DND-41 (cell line): ENCODE results near the gene SENP6.

Experiments
- EZH2 ChIP-seq: IDR thresholded peaks from 3 replicates; pipeline ENCODE4 v1.6.1; 2012; ENCODE audit warnings: borderline replicate concordance, low read depth, mild to moderate bottlenecking, moderate library complexity, low read length, inconsistent platforms; ENCODE audit not compliant: severe bottlenecking
- TF ChIP-seq, protein P1 (sequence below): IDR thresholded peaks from 2 replicates; pipeline ENCODE4 v1.5.1; 2012; ENCODE audit warnings: borderline replicate concordance, low read length, moderate library complexity, mild to moderate bottlenecking; ENCODE audit not compliant: poor library complexity, severe bottlenecking; ENCODE audit errors: extremely low read depth

DNA sequence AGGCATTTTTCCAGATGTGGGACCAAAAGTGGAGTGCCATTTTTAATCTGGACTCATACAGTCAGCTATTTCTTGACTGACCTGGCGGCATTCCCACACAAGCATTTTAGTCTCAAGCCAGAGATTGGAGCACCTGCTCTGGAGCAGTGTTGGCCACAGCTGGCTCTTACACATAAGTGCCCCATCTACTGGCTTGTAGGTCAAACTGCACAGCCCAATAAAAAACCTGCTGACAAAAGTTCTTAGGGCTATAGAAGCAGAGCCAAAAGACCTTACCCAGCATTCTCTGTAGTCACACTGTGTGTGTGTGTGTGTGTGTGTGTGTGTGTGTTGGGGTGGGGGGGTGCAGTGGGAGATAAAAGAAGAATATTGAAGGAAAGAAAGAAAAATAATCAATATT lies 38.6 kb upstream of the SENP6 start:
- TF ChIP-seq, protein P1, sequence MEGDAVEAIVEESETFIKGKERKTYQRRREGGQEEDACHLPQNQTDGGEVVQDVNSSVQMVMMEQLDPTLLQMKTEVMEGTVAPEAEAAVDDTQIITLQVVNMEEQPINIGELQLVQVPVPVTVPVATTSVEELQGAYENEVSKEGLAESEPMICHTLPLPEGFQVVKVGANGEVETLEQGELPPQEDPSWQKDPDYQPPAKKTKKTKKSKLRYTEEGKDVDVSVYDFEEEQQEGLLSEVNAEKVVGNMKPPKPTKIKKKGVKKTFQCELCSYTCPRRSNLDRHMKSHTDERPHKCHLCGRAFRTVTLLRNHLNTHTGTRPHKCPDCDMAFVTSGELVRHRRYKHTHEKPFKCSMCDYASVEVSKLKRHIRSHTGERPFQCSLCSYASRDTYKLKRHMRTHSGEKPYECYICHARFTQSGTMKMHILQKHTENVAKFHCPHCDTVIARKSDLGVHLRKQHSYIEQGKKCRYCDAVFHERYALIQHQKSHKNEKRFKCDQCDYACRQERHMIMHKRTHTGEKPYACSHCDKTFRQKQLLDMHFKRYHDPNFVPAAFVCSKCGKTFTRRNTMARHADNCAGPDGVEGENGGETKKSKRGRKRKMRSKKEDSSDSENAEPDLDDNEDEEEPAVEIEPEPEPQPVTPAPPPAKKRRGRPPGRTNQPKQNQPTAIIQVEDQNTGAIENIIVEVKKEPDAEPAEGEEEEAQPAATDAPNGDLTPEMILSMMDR, result peak; percentile 49
- TF ChIP-seq EZH2, result no peak
